ENCODE data around the gene CTSA.
"Not testable (repeated sequence)": the region's sequence is repeated elsewhere in the genome, so short reads cannot be mapped to it uniquely, and the experiment has no call there.

Gene CTSA

GRCh38 chr20:45866454-45866853 lies 24.7 kb upstream of the CTSA start:
- DNase-seq (ENCODE audit: low read depth, low spot score): no peak

GRCh38 chr20:45867136-45867818 lies 23.9 kb upstream of the CTSA start:
- no peak for DNase-seq (ENCODE audit: low read depth, low spot score)

GRCh38 chr20:45867819-45868176 lies 23.3 kb upstream of the CTSA start:
- DNase-seq (ENCODE audit: low read depth, low spot score): peak; percentile 79

GRCh38 chr20:45872626-45873025 lies 18.5 kb upstream of the CTSA start:
- DNase-seq (ENCODE audit: low read depth, low spot score): no peak

GRCh38 chr20:45873409-45874103 lies 17.6 kb upstream of the CTSA start:
- no peak for DNase-seq (ENCODE audit: low read depth, low spot score)

GRCh38 chr20:45874104-45874481 lies 17.0 kb upstream of the CTSA start:
- not testable (repeated sequence) for DNase-seq (ENCODE audit: low read depth, low spot score)

DNA sequence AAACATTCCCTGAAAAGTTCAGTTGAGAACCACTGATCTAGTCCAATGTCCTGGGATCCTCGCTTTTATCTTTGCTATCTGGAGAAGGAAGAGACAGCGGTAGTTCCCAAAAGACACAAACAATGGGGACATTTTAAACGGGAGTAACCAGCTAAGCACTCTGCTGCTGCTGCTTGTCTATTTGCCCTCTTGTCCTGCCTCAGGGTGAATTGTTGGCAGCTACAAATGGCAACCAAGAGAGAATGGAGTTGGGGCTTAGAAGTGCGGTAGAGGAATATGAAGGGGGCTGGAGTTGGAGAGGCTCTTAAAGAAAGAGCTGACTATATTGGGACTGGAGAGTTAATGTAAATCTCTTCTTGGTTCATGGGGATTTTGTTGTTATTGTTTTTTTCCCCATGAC lies 16.6 kb upstream of the CTSA start:
- DNase-seq (ENCODE audit: low read depth, low spot score): no peak

- DNase-seq (ENCODE audit: low read depth, low spot score): no peak
These were observed 12.9 kb upstream of the CTSA start for GRCh38 chr20:45878076-45878761.

GRCh38 chr20:45880988-45881788 lies 9.9 kb upstream of the CTSA start, which contains the start of gene ZSWIM1:
Gene ZSWIM1 (plus strand): TSS chr20:45881227. CDS start chr20:45882593, 1,366 bp downstream.
- peak; percentile 100 for DNase-seq (ENCODE audit: low read depth, low spot score)

DNA sequence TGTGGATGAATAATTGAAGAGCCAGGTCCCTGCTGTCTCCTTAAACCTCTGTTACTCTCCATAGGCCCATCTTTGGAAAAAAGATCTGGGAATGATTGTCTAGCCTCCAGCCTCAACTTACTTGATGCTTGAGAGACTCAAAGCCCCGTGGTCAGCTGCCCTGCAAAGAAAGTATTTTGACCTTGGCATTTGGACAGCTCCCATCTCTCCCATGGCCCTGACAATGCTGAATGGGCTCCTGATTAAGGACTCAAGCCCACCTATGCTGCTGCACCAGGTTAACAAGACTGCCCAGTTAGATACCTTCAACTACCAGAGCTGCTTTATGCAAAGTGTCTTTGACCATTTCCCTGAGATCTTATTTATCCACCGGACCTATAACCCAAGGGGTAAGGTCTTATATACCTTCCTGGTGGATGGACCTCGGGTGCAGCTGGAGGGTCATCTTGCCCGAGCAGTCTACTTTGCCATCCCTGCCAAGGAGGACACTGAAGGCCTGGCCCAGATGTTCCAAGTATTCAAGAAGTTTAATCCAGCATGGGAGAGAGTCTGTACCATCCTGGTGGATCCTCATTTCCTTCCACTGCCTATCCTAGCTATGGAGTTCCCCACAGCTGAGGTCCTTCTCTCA lies 8.6 kb upstream of the CTSA start:
- no peak for DNase-seq (ENCODE audit: low read depth, low spot score)

DNA sequence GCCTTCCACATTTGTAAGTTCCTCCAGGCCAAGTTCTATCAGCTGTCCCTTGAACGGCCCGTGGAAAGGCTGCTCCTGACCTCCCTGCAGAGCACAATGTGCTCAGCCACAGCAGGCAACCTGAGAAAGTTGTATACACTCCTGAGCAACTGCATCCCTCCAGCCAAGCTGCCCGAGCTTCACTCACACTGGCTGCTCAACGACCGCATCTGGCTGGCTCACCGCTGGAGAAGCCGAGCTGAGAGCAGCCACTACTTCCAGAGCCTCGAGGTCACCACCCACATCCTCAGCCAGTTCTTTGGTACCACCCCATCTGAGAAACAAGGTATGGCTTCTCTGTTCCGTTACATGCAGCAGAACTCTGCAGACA lies 8.1 kb upstream of the CTSA start:
- DNase-seq (ENCODE audit: low read depth, low spot score): no peak

- no peak for DNase-seq (ENCODE audit: low read depth, low spot score)
These were observed 4.4 kb upstream of the CTSA start for GRCh38 chr20:45886590-45887345.

DNA sequence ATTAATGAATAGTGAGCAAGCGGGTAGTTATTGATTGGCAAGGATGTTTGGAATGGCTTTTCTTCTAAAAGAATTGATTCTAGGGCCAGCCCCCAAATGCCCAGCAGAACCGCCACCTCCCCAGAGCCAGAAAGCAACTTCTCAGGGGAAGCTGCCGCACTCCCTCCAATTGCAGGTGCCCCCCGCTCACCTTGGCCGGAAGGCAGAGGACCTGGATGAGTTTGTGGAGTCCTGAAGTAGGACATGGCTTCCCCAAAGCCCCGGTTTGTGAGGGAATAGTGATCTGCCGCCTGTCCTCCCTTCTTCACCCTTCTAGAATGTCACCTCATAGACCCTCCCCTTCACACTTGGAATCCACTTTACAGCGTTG lies 3.8 kb upstream of the CTSA start, which contains the start of gene SPATA25:
SPATA25 (minus strand) TSS at position 277 of the 370 bp plus-strand sequence; CDS start at position 245, 32 bp downstream.
- no peak for DNase-seq (ENCODE audit: low read depth, low spot score)

DNA sequence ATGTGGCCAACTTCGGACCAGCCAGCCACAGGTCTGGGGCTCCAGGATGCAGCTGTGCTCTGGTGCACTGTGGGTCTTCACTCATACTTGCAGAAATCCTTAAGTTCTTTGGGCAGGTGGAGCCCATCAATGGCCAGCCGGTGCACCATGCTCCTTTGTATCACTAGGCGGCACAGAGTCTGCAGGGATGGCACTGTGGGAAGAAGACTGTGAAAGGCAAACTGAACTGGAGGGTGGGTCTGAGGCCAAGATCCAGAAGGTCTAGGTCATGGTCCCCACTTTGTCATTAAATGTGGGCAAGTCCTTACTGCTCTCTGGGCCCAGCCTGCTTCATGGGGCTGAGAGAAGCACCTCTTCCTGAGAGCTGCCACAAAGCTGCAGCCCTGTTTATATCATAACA lies 2.5 kb upstream of the CTSA start:
- no peak for DNase-seq (ENCODE audit: low read depth, low spot score)

- peak; percentile 92 for DNase-seq (ENCODE audit: low read depth, low spot score)
These were observed 804 bp upstream of the CTSA start for GRCh38 chr20:45890077-45890984.

DNA sequence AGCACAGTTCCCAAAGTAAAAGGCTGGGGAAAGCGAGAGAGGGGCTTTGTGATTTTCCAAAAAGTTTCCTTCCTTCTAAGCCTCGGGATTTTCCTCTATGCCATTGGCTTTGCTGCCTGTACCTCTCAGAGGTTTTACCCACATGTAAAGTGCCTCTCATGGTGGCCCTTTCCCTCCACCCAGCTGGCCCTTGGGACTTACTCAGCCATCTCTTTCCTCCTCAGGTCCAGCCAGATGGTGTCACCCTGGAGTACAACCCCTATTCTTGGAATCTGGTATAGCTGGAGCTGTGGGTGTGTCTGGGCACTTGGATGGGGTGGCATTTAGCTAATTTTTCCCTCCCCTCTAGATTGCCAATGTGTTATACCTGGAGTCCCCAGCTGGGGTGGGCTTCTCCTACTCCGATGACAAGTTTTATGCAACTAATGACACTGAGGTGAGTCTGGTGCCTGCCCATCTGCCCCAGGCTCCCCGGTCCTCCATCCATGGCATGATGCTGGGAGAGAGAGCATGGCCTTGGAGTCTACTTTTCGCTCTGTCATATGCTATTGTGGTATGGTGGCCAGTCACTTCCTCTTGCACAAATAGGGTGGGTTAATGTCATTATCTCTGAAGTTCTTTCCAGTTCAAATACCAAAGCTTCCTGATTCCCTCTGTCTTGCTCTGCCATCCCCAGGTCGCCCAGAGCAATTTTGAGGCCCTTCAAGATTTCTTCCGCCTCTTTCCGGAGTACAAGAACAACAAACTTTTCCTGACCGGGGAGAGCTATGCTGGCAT lies 1.1 kb downstream of the CTSA start:
- DNase-seq (ENCODE audit: low read depth, low spot score): peak; percentile 41

- DNase-seq (ENCODE audit: low read depth, low spot score): no peak
These were observed 1.8 kb downstream of the CTSA start for GRCh38 chr20:45892828-45893500.

DNA sequence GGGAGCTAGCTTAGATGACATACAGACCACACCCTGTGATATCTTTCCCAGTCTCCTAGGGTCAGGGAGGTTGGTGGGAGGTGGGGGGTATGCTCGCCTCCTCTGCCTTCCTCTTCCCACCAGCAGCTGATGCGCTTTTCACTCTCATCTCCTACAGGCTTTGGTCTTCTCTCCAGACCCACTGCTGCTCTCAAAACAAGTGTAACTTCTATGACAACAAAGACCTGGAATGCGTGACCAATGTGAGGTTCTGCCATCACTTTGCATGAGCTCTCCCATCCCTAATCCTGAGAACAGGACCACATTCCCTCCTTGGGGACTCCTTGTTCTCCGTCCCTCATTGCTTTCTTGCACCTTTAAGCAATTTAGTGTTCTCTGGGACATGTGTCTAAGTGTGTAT lies 2.7 kb downstream of the CTSA start:
- DNase-seq (ENCODE audit: low read depth, low spot score): no peak

All from astrocyte of the hippocampus (primary cell).